OCI-LY1 (cell line): ENCODE results near the gene SUN5.

Experiments
- EZH2 ChIP-seq: fragments of 200-600 bp; sonication (generic), shearing (Covaris generic); IDR thresholded peaks from 2 replicates; pipeline ENCODE4 v1.8.0; 2017; ENCODE audit warnings: borderline replicate concordance, mixed run types, mild to moderate bottlenecking, antibody characterized with exemption, low read length, moderate library complexity, mixed read lengths
- TF ChIP-seq, protein P1 (sequence below): fragments of 200-600 bp; sonication (generic), shearing (Covaris generic); IDR thresholded peaks from 2 replicates; pipeline ENCODE4 v1.5.1; 2017; ENCODE audit warnings: mild to moderate bottlenecking, antibody characterized with exemption, low read length, moderate library complexity, mixed read lengths

DNA sequence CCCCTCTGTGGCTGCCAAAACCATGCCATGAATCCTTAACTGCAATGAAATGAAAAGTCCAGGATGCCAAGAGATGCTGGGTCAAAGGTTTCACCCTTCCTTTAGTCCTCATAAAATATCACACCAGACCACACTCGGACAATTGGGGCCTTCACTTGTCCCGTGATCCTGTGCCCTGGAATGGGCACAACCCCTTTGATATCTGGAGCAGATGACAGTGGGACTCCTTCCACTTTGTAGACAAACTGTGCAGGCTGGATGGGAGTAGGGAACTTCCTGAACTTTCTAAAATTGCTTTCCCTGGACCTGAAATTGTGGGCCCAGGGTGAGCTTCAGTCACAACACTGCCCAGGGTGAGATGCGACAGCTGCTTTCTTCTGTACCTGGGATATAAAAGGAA, 17.6 kb upstream of the SUN5 start:
- TF ChIP-seq, protein P1, sequence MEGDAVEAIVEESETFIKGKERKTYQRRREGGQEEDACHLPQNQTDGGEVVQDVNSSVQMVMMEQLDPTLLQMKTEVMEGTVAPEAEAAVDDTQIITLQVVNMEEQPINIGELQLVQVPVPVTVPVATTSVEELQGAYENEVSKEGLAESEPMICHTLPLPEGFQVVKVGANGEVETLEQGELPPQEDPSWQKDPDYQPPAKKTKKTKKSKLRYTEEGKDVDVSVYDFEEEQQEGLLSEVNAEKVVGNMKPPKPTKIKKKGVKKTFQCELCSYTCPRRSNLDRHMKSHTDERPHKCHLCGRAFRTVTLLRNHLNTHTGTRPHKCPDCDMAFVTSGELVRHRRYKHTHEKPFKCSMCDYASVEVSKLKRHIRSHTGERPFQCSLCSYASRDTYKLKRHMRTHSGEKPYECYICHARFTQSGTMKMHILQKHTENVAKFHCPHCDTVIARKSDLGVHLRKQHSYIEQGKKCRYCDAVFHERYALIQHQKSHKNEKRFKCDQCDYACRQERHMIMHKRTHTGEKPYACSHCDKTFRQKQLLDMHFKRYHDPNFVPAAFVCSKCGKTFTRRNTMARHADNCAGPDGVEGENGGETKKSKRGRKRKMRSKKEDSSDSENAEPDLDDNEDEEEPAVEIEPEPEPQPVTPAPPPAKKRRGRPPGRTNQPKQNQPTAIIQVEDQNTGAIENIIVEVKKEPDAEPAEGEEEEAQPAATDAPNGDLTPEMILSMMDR, result no peak
- no peak for TF ChIP-seq EZH2
